ENCODE measurements around the gene DOK7. TPM values are rescaled to one million over a fixed set of nuclear protein-coding genes. Genes with fewer than 3 reads are reported as not detected.

The DOK7 gene
- total RNA-seq, 1 experiment from 2014 or later, result 0.26 TPM

GRCh38 chr4:3420606-3420955, 42.5 kb upstream of the DOK7 start:
- no peak overlapping the region for H3K23ac ChIP-seq (ENCODE audit: insufficient read length, low read depth, low read length)
- no peak overlapping the region for H2BK12ac ChIP-seq (ENCODE audit: insufficient read length, low read depth, low read length)
- Mint-ChIP-seq H3K9me3 (no peaks in the 10 kb centered on the region), H3K36me3 (ENCODE audit: insufficient read depth in 1 of 3, low read depth in 3 of 3) (peaks cover 0 to 29% (median 5%) of the 10 kb centered on the region in 3 experiments; a peak in 5 of 7 replicates), H3K27me3 (ENCODE audit: low read depth) (no peaks in the 10 kb centered on the region), H3K4me1 (peaks cover 4 to 11% of the 10 kb centered on the region in 2 experiments; a peak in 3 of 4 replicates), H3K4me3 (no peak overlapping the region), H3K27ac (no peak overlapping the region)
- no CpG with 5 or more reads among the region's 12 CpGs for WGBS (ENCODE audit: extremely low coverage, insufficient read length, low lambda C conversion rate)
- H3K18ac ChIP-seq (ENCODE audit: insufficient read length, low read depth, low read length), result no peak overlapping the region
- H3T11ph ChIP-seq (ENCODE audit: low read length), result no peak overlapping the region
- no peak overlapping the region for H4K91ac ChIP-seq (ENCODE audit: insufficient read length, low read depth, low read length)
- no peak for TF ChIP-seq CTCF (conservative IDR thresholded peaks at IDR 0.05)
- no peak overlapping the region for H2AK5ac ChIP-seq (ENCODE audit: insufficient read length, low read length)
- H3K4ac ChIP-seq (ENCODE audit: low read depth, low read length), result no peak overlapping the region
- H2BK15ac ChIP-seq (ENCODE audit: low read depth, low read length), result no peak overlapping the region
- H3K9ac ChIP-seq (ENCODE audit: extremely low read depth, insufficient read length, low read length), result no peak overlapping the region
- H3K4me2 ChIP-seq (ENCODE audit: insufficient read depth, insufficient read length, low read length), result no peak overlapping the region
- H3K27me3 ChIP-seq (ENCODE audit: insufficient read depth, low read length), result no peaks in the 10 kb centered on the region
- no peak overlapping the region for H3K56ac ChIP-seq (ENCODE audit: insufficient read length, low read depth, low read length)
- no peak overlapping the region for H4K8ac ChIP-seq (replicated peaks; ENCODE audit: insufficient read length, low read depth, low read length)
- no peak overlapping the region for H3K27ac ChIP-seq (ENCODE audit: insufficient read length, low read depth, low read length)
- H2BK5ac ChIP-seq (ENCODE audit: insufficient read length, low read length), result no peak overlapping the region
- H4K5ac ChIP-seq (ENCODE audit: insufficient read length, low read depth, low read length), result no peak overlapping the region
- H3K4me1 ChIP-seq (ENCODE audit: insufficient read depth, low read length), result no peaks in the 10 kb centered on the region
- no peaks in the 10 kb centered on the region for H3K23me2 ChIP-seq (ENCODE audit: insufficient read length, low read depth, low read length, poor library complexity, severe bottlenecking)
- no peaks in the 10 kb centered on the region for H3K79me1 ChIP-seq (ENCODE audit: insufficient read depth, low read depth, low read length, poor library complexity, severe bottlenecking)
- no peaks in the 10 kb centered on the region for H4K20me1 ChIP-seq (ENCODE audit: control insufficient read depth, insufficient read depth, insufficient read length)
- no peak overlapping the region for H2BK120ac ChIP-seq (ENCODE audit: low read depth, low read length, poor library complexity, severe bottlenecking)
- no peak overlapping the region for H2BK20ac ChIP-seq (ENCODE audit: low read depth, low read length, poor library complexity, severe bottlenecking)
- no peak overlapping the region for H3K14ac ChIP-seq (ENCODE audit: insufficient read depth, low read length)
- H2AFZ ChIP-seq (ENCODE audit: low read length), result no peak overlapping the region
- H3K79me2 ChIP-seq (ENCODE audit: insufficient read depth, low read length), result no peaks in the 10 kb centered on the region
- no peaks in the 10 kb centered on the region for H3K9me3 ChIP-seq (ENCODE audit: control insufficient read depth, low read depth, low read length)
- no peak for DNase-seq

Data from H9 (cell line).